Middle frontal gyrus (tissue), 1 donor: ENCODE measurements around the gene OR2T12.
"Not testable (repeated sequence)": the region's sequence is repeated elsewhere in the genome, so short reads cannot be mapped to it uniquely, and the experiment has no call there.

ENCODE experiments used
- DNase-seq: peaks from one replicate; pipeline ENCODE4 v3.0.0-alpha.2; 2015; ENCODE audit warnings: low spot score; ENCODE audit errors: extremely low spot score

The OR2T12 gene

DNA sequence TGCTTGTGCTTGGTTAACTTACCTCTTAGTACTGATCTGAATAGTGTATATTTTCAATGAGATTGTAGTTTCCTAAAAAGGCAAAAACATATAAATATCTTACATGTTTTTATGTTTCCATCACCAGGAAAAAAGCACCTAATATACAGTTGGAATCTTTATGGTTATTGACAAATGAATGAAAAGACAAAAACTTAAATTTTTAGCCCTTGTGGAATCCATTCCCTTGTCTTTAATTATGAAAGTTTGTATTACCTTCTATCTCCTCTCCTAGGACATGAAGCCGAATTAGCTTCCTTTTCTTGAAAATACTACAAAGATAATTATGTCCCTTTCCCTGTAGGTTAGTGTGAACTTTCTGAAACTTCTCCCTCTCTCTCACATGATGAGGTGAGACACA is at the start of gene OR2T12:
Gene OR2T12, minus strand, starts transcription at position 101 of the 400 bp plus-strand sequence. CDS start 7,846 bp downstream, outside the sequence.
- no peak for DNase-seq

- DNase-seq = no peak
Observed at GRCh38 chr1:248348475-248348874, 45.3 kb upstream of the OR2T12 start, which contains the start of gene OR14C36. Gene OR14C36, plus strand, starts transcription at chr1:248348775. Its CDS starts 0 bp downstream, at chr1:248348775.

GRCh38 chr1:248343451-248343850 is 40.2 kb upstream of the OR2T12 start:
- no peak for DNase-seq

DNA sequence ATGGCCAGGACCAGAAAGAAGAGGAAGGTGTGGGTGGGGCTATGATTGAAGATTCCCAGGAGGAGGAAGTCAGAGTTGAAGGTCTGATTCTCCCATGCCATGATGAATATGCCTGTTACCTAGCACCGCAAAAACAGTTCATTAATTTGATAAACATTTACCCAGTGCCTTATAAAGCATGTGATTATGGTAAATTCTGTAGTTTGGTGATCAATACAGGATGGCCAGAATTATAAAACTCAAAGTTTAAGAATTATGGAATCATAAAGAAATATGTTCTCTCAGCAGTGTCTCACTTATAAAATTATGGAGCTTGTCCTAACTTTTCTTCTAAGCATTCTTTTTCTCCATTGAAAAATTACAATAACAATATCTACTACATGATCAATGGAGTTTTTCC is 21.2 kb upstream of the OR2T12 start, which contains the start of gene OR2M7:
Gene OR2M7, minus strand, starts transcription at position 101 of the 400 bp plus-strand sequence. Its CDS starts 0 bp downstream, at position 101.
- no peak for DNase-seq

DNA sequence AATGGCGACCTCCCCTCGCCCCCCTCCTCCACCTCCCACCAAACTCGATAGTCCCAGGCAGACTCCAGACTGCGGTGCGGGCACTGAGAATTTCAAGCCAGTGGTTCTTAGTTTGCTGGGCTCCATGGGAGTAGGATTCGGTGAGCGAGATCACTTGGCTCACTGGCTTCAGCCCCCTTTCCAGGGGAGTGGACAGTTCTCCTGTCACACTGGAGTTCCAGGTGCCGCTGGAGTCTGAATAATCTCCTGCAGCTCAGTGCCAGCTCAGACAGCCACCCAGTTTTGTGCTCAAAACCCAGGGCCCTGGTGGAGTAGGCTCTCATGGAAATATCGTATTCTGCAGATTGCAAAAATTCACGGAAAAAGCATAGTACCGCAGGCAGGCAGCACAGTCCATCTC is 13.6 kb upstream of the OR2T12 start:
- DNase-seq = no peak

DNA sequence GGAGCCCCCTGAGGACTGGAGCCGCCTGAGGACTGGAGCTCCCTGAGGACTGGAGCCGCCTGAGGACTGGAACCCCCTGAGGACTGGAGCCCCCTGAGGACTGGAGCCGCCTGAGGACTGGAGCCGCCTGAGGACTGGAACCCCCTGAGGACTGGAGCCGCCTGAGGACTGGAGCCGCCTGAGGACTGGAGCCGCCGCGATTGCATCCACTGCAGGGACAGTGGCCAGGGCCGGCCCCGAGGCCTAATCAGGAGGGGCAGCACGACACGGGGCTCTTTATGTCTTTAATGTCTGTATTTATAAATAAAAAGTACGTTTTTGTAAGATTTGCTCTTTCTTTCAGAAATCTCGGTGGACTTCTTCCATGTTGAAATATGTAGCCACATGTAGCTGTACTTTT is 3.5 kb upstream of the OR2T12 start:
- DNase-seq = not testable (repeated sequence)

- no peak for DNase-seq
Observed at GRCh38 chr1:248306103-248306502, 2.9 kb upstream of the OR2T12 start.

DNA sequence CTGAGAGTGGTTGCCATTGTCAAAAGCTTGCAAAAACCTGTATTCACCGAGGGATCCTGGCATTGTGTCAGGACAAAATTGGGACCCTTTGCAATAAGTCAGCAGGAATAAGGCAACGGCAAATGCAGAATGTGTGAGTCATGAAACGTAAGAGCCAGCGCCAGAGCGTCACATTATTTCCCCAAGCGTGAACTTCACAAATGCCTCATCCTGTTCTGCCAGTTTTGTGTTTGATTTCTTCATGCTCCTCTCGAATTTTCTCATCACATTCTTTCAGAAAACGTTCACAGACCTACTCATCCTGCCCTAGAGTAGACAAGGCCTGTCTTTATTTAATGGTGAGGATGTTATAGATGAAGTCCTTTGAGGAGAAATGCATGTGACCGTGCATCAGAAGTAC is 2.4 kb upstream of the OR2T12 start:
- not testable (repeated sequence) for DNase-seq

DNA sequence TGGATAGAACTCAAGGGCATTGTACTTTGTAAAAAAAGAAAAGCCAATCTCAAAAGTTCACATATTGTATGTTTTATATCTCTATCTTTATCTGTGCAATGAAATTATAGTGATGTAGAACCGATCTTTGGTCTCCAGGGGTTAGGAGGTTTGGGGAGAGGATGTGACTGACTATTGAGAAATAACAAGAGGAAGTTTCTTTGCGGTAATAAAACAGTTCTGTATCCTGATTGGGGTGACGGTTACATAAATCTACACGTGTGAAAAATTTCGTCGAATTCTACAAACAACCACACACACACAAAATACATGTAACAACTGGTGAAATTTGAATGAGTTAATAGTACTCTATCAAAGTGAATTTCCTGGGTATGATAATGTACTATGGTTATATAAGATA is 14.8 kb downstream of the OR2T12 start:
- no peak for DNase-seq

DNA sequence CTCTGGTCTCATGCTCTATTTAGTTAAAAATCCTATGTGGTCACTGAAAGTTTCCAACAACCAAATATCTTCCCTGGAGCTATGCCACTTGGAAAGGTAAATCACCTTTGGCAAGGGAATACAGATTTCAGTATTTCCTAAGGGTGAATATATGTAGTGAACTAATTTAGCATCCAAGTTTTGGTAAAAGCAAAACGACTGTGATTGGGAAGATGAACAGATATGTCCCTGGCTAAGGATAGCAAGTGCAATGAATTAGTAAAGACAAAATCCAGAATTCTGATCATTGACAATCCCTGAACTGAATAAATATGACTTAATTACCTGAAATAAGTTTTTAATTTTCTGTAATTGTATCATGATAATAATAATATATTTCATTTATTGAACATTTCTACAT is 25.3 kb downstream of the OR2T12 start, which contains the start of gene OR2T33:
Gene OR2T33, minus strand, starts transcription at position 101 of the 400 bp plus-strand sequence. CDS start 4,162 bp downstream, outside the sequence.
- no peak for DNase-seq

DNA sequence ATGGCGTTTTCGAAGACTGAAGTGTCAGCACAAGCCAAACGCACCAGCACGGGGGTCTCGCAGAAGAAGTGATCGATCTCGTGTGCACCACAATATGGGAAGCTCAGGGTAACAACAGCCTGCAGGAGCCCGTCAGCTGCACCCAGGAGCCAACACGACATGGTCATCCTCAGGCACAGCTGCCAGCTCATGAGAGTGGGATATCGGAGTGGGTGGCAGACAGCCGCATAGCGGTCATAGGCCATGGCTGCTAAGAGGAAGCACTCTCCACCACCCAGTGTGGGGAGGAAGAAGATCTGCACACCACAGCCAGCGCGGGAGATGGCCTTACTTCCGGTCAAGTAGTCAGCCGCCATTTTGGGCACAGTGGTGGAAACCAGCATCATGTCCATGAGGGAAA is 30.0 kb downstream of the OR2T12 start:
- DNase-seq = not testable (repeated sequence)

- DNase-seq = no peak
Observed at GRCh38 chr1:248268178-248268577, 35.0 kb downstream of the OR2T12 start.

DNA sequence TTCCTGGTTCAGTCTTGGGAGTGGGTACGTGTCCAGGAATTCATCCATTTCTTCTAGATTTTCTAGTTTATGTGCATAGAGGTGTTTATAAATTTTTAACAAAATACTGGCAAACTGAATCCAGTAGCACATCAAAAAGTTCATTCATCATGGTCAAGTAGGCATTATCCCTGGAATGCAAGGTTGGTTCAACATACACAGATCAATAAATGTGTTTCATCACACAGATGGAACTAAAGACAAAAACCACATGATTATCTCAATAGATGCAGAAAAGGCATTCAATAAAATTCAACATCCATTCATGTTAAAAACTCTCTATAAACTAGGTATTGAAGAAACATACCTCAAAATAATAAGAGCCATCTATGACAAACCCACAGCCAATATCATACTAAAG is 43.9 kb downstream of the OR2T12 start:
- DNase-seq = not testable (repeated sequence)

GRCh38 chr1:248243204-248243603 is 60.0 kb downstream of the OR2T12 start:
- DNase-seq = no peak
